OCI-LY1 (cell line): ENCODE results near the gene GAS2L3.

Experiments used
- EZH2 ChIP-seq: fragments of 200-600 bp; sonication (generic), shearing (Covaris generic); IDR thresholded peaks from 2 replicates; pipeline ENCODE4 v1.8.0; 2017; ENCODE audit warnings: borderline replicate concordance, mixed run types, mild to moderate bottlenecking, antibody characterized with exemption, low read length, moderate library complexity, mixed read lengths
- TF ChIP-seq, protein P1 (sequence below): fragments of 200-600 bp; sonication (generic), shearing (Covaris generic); IDR thresholded peaks from 2 replicates; pipeline ENCODE4 v1.5.1; 2017; ENCODE audit warnings: mild to moderate bottlenecking, antibody characterized with exemption, low read length, moderate library complexity, mixed read lengths

DNA sequence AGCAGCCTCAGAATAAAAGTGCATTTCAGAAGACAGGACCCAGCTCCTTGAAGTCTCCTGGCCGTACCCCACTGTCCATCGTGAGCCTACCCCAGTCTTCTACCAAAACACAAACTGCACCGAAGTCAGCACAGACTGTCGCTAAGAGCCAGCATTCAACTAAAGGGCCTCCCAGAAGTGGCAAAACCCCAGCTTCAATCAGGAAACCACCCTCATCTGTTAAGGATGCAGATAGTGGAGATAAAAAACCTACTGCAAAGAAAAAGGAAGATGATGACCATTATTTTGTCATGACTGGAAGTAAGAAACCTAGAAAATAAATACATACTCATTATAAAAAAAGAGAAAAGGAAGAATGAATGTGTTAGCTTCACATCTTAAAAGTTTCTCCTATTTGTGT lies 51.1 kb downstream of the GAS2L3 start:
- TF ChIP-seq, protein P1, sequence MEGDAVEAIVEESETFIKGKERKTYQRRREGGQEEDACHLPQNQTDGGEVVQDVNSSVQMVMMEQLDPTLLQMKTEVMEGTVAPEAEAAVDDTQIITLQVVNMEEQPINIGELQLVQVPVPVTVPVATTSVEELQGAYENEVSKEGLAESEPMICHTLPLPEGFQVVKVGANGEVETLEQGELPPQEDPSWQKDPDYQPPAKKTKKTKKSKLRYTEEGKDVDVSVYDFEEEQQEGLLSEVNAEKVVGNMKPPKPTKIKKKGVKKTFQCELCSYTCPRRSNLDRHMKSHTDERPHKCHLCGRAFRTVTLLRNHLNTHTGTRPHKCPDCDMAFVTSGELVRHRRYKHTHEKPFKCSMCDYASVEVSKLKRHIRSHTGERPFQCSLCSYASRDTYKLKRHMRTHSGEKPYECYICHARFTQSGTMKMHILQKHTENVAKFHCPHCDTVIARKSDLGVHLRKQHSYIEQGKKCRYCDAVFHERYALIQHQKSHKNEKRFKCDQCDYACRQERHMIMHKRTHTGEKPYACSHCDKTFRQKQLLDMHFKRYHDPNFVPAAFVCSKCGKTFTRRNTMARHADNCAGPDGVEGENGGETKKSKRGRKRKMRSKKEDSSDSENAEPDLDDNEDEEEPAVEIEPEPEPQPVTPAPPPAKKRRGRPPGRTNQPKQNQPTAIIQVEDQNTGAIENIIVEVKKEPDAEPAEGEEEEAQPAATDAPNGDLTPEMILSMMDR = no peak
- no peak for TF ChIP-seq EZH2
